GM12872 (cell line): ENCODE measurements around the gene PTPN13.

ENCODE experiments used
- TF ChIP-seq, protein P1 (sequence below): IDR thresholded peaks from 3 replicates; pipeline ENCODE4 v1.5.1; 2011; ENCODE audit warnings: low read depth, mild to moderate bottlenecking, low read length, moderate library complexity; ENCODE audit not compliant: insufficient read depth

PTPN13 gene

DNA sequence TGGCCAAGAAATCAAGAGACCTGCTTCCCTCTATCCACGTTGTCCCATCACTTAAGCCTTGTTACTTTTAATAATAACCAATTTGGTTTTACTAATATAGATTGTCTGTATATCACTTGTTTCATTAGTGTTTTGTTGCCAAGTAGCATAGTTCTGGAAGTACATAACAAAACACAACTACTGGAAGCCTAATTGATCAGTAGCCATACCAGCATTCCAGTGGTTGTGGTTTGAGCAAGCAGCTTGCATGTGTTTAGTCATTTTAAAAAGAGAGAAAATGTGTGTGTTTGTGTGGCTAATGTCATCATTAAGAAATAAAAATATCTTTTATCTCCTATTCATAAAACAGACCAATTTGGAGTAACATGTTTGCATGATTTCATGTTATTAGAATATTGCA lies 70.8 kb downstream of the PTPN13 start:
- TF ChIP-seq, protein P1, sequence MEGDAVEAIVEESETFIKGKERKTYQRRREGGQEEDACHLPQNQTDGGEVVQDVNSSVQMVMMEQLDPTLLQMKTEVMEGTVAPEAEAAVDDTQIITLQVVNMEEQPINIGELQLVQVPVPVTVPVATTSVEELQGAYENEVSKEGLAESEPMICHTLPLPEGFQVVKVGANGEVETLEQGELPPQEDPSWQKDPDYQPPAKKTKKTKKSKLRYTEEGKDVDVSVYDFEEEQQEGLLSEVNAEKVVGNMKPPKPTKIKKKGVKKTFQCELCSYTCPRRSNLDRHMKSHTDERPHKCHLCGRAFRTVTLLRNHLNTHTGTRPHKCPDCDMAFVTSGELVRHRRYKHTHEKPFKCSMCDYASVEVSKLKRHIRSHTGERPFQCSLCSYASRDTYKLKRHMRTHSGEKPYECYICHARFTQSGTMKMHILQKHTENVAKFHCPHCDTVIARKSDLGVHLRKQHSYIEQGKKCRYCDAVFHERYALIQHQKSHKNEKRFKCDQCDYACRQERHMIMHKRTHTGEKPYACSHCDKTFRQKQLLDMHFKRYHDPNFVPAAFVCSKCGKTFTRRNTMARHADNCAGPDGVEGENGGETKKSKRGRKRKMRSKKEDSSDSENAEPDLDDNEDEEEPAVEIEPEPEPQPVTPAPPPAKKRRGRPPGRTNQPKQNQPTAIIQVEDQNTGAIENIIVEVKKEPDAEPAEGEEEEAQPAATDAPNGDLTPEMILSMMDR = no peak

DNA sequence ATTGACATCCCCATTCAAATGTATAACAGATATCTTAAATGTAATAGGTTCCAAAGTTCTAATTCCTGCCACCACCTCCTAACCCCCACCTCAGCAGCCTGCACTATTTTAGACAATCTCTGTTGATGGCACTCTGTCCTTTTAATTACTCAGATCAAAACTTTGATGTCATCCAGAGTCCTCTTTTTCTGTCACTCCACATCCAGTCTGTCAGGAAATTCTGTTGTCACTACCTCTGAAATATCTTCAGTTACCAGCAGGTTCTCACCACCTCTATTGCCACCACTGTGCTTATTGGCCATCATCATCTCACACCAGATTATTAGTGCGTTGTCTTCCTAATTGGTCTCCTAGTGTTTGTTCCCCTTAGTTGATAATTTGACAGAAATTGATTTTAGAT lies 76.2 kb downstream of the PTPN13 start:
- TF ChIP-seq, protein P1 = no peak

DNA sequence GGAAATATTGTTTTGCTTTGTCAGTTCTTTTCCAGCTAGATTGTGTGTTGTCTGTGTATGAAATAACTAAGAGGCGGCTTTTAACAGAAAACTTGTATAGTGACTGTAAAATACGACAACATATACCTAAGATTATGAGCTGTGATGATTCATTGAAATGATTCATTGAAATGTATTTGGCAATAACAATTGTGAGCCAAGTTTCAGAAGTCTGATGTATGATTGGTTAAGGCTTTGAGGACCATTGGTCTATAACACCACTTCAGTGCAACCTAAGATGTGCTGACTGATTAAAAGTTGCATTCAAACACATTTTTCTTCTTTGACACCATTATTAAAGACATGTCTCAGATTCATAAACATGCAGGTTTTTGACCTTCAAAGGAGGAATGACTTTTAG lies 76.6 kb downstream of the PTPN13 start:
- TF ChIP-seq, protein P1 = no peak

DNA sequence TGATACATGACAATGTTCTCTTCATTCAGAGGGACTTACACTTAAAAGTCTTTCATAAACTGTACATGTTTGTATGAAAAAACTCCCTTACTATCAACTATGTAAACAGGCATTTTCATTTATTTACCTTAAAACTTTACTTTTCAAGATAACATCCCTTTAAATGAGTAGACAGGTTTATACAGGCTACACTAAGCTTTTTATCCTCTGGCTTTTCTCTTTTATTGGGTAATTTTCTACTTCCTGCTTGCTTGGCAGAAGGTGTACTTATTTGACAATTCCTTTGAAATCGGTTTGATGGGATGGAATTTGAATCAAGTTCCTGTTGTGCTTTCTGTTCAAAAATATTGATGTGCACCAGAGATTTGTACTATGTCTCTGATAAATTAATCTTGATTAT lies 81.4 kb downstream of the PTPN13 start:
- TF ChIP-seq, protein P1 = no peak

DNA sequence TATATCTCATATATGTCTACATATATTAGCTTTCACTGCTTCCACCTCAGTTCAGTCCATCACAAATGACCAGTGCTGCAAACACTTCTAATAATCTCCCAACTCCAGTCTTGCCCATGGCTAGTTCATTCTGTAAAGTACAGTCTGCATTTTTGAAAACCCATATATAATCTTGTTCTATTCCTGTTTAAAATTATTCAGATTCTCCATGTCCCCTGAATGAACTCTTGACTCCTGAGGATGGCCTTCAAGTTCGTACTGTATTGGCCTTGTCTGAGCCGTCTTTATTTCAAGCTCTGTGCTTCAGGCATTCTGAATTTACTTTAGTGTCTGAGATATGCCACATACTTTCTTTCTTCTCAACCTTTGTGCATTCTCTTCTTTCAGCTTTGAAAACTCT lies 84.7 kb downstream of the PTPN13 start:
- TF ChIP-seq, protein P1 = no peak

DNA sequence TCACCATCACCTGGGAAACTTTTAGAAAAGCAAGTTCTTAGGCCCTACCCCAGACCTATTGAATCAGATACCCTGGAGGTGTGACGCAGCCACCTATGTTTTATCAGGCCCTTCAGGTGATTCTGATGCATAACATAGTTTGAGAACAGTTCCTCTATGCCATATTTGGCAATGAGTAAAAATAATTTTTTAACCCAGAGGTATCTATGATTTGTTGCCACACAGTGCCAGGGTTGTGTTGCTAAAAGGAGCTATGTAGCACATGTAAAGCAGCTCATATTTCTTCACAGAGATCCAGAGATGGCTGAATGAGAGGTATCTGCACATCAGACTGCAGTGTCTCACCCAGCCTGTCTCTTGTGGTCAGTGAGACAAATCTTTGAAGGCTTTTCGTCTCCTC lies 85.3 kb downstream of the PTPN13 start:
- TF ChIP-seq, protein P1 = no peak

DNA sequence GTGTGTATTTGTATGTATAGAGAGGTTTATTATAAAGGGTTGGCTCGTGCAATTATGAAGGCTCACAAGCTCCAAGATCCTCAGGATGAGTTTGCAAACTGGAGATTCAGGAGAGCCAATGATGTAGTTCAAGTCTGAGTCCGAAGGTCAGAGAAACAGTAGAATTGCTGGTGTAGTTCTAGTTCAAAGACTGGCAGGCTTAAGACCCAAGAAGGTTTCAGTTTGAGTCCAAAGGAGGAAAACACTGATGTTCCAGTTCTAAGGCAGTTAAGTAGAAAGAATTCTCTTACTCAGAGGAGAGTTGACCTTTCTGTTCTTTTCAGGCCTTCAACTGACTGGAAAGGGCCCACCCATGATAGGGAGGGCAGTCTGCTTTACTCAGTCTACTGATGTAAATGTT lies 89.1 kb downstream of the PTPN13 start:
- TF ChIP-seq, protein P1 = no peak

DNA sequence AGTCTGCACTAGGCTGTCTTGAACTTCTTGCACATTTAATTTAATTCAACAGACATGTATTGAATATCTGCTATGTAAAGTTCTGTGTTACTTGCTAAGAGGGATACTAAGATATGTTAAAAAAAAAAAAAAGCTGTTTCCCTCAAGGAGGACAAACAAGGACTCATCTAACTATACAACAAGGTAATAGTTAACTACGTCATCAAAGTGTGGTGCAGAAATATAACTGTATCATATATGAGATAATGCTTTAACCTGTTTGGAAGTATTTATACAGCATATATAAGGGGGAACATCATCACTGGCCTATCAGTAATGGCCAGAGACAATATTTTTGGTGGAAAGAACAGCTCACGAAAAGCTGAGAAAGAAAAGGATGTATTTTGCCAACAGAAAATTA lies 89.9 kb downstream of the PTPN13 start:
- TF ChIP-seq, protein P1 = no peak
